Esophagus (tissue), 2 donors: Measurements from ENCODE around the gene FOXP1. TPM values are rescaled to one million over a fixed set of nuclear protein-coding genes. Genes with fewer than 3 reads are reported as not detected.

Source experiments
- H3K27ac ChIP-seq, 2 donors: one replicate each; pipeline ENCODE4 v1.5.1; 2013; ENCODE audit warnings: low read depth in 2 of 2, mild to moderate bottlenecking in 2 of 2, inconsistent platforms in 1 of 2, low read length in 1 of 2, moderate library complexity in 1 of 2
- H3K27me3 ChIP-seq, 2 donors: one replicate each; pipeline ENCODE4 v1.6.1; 2013; ENCODE audit warnings: low read length in 2 of 2, control low read depth in 1 of 2, mild to moderate bottlenecking in 1 of 2; ENCODE audit not compliant: insufficient read depth in 2 of 2, control insufficient read depth in 1 of 2
- H3K36me3 ChIP-seq, 2 donors: one replicate each; pipeline ENCODE4 v1.6.1; 2013; ENCODE audit warnings: low read length in 1 of 2; ENCODE audit not compliant: control insufficient read depth in 2 of 2, insufficient read depth in 2 of 2
- H3K4me1 ChIP-seq, 2 donors: one replicate each; pipeline ENCODE4 v1.6.1; 2013; ENCODE audit warnings: low read length in 1 of 2; ENCODE audit not compliant: control insufficient read depth in 2 of 2, insufficient read depth in 2 of 2
- H3K4me3 ChIP-seq, 2 donors: one replicate each; pipeline ENCODE4 v1.5.1; 2013; ENCODE audit warnings: low read length in 2 of 2, mild to moderate bottlenecking in 2 of 2, low read depth in 1 of 2, moderate library complexity in 1 of 2
- H3K9me3 ChIP-seq, 2 donors: one replicate each; pipeline ENCODE4 v1.6.1; 2013; ENCODE audit warnings: mild to moderate bottlenecking in 2 of 2, low read depth in 1 of 2, low read length in 1 of 2, moderate library complexity in 1 of 2; ENCODE audit not compliant: control insufficient read depth in 2 of 2, insufficient read depth in 1 of 2
- WGBS, 2 donors: extraction: QIAGEN DNeasy Blood & Tissue Kit; methylation state at CpG; one replicate each; pipeline ENCODE4 v1.1.7; 2013; 5-methylcytosine and 5-hydroxymethylcytosine counted together
- polyA plus RNA-seq, 2 donors: library from polyadenylated mRNA; stranded (reverse); fragments of 200-250 nt; gene quantifications; one replicate each; pipeline ENCODE4 v1.2.3, GENCODE V29; 2013
- donor health status: healthy with polysubstance abuse.
- donor health status: Bipolar disorder and iron deficiency.

The FOXP1 gene
- polyA plus RNA-seq, 2 donors = 10.7 to 20.4 TPM

DNA sequence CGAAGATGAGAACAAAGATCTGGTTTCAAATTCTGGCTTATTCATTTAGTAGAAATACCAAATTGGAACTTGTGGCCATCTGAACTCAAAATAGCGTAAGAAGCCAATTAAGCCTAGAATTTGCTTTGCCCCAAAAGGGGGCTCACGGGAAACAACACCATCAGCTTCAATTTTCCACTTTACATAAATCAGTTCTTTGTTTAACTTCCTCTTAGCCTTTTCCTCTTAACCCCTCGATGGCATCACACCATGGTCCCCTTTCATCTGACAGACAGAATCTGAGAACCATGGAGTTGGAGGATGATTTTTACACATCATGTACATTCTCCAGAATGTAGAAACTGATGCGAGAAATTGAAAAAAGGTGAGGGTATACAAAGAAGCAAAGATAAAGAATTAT, 207.0 kb downstream of the FOXP1 start:
- H3K27ac ChIP-seq = no peak overlapping the region
- WGBS, 2 donors = 89 to 94% methylated on average over 5 of the region's 5 CpGs
- H3K27me3 ChIP-seq = no peaks in the 10 kb centered on the region
- H3K9me3 ChIP-seq = no peaks in the 10 kb centered on the region
- no peaks in the 10 kb centered on the region for H3K36me3 ChIP-seq
- H3K4me1 ChIP-seq = no peaks in the 10 kb centered on the region
- no peak overlapping the region for H3K4me3 ChIP-seq

DNA sequence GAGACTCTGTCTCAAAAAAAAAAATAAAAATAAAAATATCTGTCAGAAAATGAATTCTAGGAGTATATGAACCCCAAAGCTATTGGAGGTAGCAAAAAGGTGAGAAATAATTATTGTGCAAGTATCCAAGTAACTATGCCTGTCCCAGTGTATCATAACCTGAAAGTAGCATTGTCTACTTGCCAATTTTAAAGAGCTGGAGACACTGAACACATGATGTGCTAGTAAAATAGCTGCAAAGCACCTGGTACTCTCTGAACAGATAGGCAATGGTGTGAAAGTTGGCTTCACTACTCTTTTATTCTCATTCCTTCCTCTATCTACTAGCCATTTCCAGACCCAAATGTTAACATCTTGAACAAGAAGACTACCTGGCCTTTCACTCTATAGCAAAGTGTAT, 208.9 kb downstream of the FOXP1 start:
- H3K27me3 ChIP-seq = no peaks in the 10 kb centered on the region
- H3K9me3 ChIP-seq = no peaks in the 10 kb centered on the region
- H3K36me3 ChIP-seq = no peaks in the 10 kb centered on the region
- H3K27ac ChIP-seq = no peak overlapping the region
- H3K4me1 ChIP-seq = peaks cover 3 to 6% of the 10 kb centered on the region in 2 donors
- no peak overlapping the region for H3K4me3 ChIP-seq

DNA sequence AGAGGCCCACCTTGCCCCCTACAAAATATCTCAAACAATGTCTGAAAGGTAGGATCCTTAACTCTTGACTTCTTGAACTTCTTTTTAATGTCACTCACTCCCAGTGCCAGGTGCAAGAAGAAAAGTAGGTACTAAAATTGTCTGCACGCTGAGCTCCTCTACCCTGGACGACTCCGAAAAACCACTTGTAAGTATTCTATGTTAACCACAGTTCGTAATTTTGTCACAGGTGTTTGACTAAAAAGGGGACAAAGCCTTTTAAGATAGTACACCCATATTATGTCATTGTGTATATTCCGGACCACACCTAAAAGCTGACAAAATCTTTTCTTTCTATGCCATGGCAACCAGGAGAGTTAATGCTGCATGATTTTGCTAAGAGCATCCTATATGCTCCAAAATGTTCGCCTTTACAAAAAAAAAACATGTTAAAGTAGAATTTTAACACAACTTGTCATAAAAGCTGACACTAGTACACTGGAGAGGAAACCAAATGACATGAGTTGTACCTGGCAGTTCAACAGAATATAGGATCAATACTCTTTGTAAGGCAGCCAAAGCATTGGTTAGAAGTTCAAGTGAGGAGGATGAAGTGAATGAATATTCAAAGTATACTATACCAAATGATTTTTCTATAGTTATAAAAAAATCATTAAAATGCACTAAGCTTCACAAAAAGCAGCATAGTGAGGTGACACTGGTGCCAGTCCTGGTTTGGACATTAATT, 210.5 kb downstream of the FOXP1 start:
- 90 to 91% methylated on average over 6 of the region's 6 CpGs for WGBS, 2 donors

DNA sequence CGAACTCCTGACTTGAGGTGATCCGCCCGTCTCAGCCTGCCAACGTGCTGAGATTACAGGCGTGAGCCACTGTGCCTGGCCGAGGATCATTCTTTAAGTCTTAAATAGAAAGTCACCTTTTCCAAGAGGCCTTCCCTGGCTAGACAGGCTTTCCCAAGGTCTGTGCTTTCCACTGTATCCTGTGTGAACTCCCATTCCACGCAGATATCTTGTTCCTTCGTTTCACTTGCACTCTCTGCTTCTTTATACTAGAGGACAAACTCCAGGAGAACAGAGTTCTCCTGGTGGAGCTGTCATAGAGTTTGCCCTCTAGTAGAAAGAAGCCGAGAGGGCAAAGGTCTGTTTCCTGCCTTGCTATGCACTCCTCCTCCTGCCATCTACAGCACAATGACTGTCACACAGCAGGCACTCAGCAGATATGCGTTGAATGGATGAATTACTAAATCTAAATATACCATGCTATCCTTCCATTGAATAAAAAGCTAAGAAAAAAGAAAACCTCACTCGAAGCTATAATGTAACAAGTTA, 211.2 kb downstream of the FOXP1 start:
- Histone ChIP-seq H3K36me3 (no peaks in the 10 kb centered on the region), H3K4me1 (peaks cover 3 to 6% of the 10 kb centered on the region in 2 donors), H3K27ac (no peak overlapping the region), H3K27me3 (no peaks in the 10 kb centered on the region), H3K4me3 (no peak overlapping the region), H3K9me3 (no peaks in the 10 kb centered on the region)
- 84 to 92% methylated on average over 11 of the region's 11 CpGs for WGBS, 2 donors

More for the DNA sequence above, 210.5 kb downstream of the FOXP1 start:
- Histone ChIP-seq H3K36me3 (no peaks in the 10 kb centered on the region), H3K27ac (no peak overlapping the region), H3K4me3 (no peak overlapping the region), H3K27me3 (no peaks in the 10 kb centered on the region), H3K4me1 (peaks cover 3 to 6% of the 10 kb centered on the region in 2 donors), H3K9me3 (no peaks in the 10 kb centered on the region)

DNA sequence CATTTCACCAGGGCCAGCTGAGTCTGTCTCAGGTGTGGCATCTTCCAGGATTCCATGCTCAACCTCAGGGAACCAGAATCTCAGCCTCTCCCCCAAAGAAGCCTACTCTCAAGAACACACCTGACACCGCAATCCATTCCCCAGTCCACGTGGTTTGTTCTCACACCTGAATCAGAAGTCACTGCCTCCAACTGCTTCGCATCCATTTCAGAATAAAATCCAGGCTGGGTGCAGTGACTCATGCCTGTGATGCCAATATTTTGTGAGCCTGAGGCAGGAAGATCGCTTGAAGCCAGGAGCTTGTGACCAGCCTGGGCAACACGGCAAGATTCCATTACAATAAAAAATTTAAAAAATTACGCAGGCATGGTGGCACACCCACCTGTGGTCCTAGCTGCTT, 212.2 kb downstream of the FOXP1 start:
- H3K4me1 ChIP-seq = peaks cover 3 to 6% of the 10 kb centered on the region in 2 donors
- 64 to 75% methylated on average over 6 of the region's 6 CpGs for WGBS, 2 donors
- H3K9me3 ChIP-seq = no peaks in the 10 kb centered on the region
- H3K36me3 ChIP-seq = no peaks in the 10 kb centered on the region
- H3K27me3 ChIP-seq = no peaks in the 10 kb centered on the region
- no peak overlapping the region for H3K27ac ChIP-seq
- no peak overlapping the region for H3K4me3 ChIP-seq

DNA sequence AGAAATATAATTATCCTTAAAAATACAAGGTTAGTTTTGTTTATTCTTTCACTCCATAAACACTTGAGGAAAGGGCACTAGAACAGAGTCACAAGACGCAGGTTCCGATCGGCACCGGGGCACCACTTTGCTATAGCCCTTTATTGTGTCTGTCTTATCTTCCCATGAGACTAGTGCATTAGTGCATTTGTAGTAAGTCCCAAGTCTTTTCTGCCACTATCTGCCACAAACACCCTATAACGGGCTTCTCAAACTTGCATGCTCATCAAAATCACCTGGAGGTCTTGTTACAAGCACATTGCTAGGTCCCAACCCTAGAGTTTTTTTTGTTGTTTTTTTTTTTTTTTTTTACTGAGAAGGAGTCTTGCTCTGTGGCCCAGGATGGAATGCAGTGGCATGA, 213.1 kb downstream of the FOXP1 start:
- Histone ChIP-seq H3K27me3 (no peaks in the 10 kb centered on the region), H3K9me3 (no peaks in the 10 kb centered on the region), H3K36me3 (no peaks in the 10 kb centered on the region), H3K27ac (no peak overlapping the region), H3K4me3 (no peak overlapping the region), H3K4me1 (peaks cover 3 to 6% of the 10 kb centered on the region in 2 donors)
- WGBS, 2 donors = 77 to 87% methylated on average over 5 of the region's 5 CpGs

DNA sequence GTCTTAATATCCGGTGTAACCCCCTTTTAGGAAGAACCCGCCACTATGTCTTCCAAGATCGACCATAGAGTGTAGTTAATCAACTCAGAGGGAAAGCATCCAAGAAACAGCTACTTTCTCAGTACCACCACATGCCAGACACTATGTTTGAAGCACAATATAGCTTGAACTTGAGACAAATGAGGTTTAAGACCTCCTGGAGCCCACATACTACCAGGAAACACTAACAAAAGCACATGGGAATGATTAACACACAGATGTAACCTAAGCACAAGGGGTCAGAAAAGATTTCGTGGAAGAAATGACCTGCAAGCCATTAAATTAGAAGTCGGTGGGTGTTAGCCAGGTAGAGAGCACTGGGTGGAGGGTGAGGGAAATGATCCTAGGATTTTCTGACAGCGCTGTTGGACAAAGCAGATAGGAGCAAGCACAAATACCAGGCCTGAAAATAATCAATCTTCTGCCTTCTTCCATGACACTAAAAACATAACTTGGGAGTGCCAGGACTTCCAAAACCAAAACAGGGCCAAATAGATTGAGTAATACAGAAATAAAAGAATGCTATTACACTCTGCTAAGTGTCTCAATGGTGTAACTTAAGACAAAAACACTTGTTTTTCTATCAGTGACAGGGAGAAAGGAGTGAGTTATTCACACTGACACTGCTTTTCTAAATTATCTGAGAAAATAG, 213.7 kb downstream of the FOXP1 start:
- WGBS, 2 donors = 61 to 67% methylated on average over 6 of the region's 6 CpGs
- Histone ChIP-seq H3K4me3 (no peak overlapping the region), H3K27me3 (no peaks in the 10 kb centered on the region), H3K4me1 (peaks cover 3 to 6% of the 10 kb centered on the region in 2 donors), H3K36me3 (no peaks in the 10 kb centered on the region), H3K9me3 (no peaks in the 10 kb centered on the region), H3K27ac (peak overlapping the region in 1 of 2 donors; percentile 9)

DNA sequence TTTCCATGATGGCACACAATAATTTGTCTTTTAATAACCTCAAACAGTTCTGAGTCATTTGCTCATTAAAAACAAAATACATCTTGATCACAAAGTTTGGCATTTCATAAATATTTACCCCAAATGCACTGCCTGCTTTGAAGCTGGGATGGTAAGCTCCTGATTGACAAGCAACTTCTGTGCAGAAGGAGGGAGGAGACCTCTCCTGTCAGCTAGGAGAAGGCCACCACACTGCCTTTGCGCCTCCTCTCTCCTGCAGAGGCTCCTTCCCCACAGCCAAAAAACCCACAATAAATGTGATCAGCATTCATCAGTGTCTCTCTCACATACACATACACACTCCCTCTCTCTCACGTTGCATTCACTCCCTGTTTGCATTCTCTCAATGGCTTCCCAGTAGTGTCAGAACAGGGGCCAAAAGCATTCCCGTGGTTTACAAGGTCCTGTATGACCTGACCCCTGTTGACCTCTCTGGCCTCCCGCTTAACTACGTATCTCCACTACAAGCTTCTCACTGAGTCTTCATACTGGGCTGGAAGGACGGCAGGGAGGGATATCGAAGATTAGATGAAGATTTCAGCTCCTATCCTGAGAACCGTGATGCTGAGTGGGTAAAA, 216.4 kb downstream of the FOXP1 start:
- no peak overlapping the region for H3K27ac ChIP-seq
- H3K9me3 ChIP-seq = no peaks in the 10 kb centered on the region
- 81% methylated on average over 8 of the region's 8 CpGs for WGBS, 2 donors
- no peaks in the 10 kb centered on the region for H3K27me3 ChIP-seq
- H3K4me1 ChIP-seq = peaks cover 3 to 6% of the 10 kb centered on the region in 2 donors
- H3K36me3 ChIP-seq = no peaks in the 10 kb centered on the region
- no peak overlapping the region for H3K4me3 ChIP-seq

DNA sequence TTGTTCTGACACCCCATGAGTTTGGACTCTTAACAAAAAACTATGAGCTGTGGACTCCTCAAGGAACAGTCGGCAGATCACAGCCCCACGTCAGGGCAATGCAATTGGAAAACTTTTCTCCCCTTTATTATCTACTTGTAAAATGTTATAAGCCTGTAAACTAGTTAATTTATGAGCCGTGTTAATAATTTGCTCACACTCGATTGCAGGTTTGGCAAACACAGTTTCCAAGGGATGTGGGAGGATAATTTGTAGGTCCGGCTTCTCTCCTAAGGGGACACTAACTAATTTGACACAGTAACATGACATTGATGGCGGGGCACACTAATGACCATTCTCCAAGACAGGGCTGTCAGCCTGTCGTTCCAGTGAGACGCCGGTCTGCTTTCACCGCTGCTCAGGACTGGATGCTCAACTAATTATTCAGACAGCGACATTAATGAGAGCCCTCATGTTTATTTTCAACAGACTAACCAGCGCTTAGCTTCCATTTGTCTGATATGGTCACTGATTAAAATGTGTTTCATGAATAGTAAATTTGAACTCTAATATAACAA, 222.1 kb downstream of the FOXP1 start:
- Histone ChIP-seq H3K4me1 (no peaks in the 10 kb centered on the region), H3K9me3 (no peaks in the 10 kb centered on the region), H3K27ac (no peak overlapping the region), H3K4me3 (no peak overlapping the region), H3K36me3 (no peaks in the 10 kb centered on the region), H3K27me3 (no peaks in the 10 kb centered on the region)
- WGBS, 2 donors = 73 to 88% methylated on average over 12 of the region's 12 CpGs
